ENCODE data around the gene BCL7B.
A peak's percentile ranks its signal among the peaks of the same experiment; 100 is the strongest.
"Not testable (repeated sequence)": the region's sequence is repeated elsewhere in the genome, so short reads cannot be mapped to it uniquely, and the experiment has no call there.

The BCL7B gene

GRCh38 chr7:73533742-73534141 is 23.7 kb downstream of the BCL7B start:
- no peak for DNase-seq (ENCODE audit: low read depth)

- no peak for DNase-seq (ENCODE audit: low read depth)
These were observed 25.3 kb downstream of the BCL7B start for GRCh38 chr7:73532224-73532623.

- no peak for DNase-seq (ENCODE audit: low read depth)
These were observed 26.7 kb downstream of the BCL7B start for GRCh38 chr7:73530800-73531199.

- no peak for DNase-seq (ENCODE audit: low read depth)
These were observed 30.3 kb downstream of the BCL7B start for GRCh38 chr7:73526896-73527821.

GRCh38 chr7:73526158-73526494 is 31.4 kb downstream of the BCL7B start:
- not testable (repeated sequence) for DNase-seq (ENCODE audit: low read depth)

- peak; percentile 92 for DNase-seq (ENCODE audit: low read depth)
These were observed 35.2 kb downstream of the BCL7B start, which contains the start of gene BAZ1B for GRCh38 chr7:73522105-73522872. Gene BAZ1B (minus strand): TSS chr7:73522293. CDS start chr7:73521933, 360 bp downstream.

- no peak for DNase-seq (ENCODE audit: low read depth)
These were observed 35.8 kb downstream of the BCL7B start for GRCh38 chr7:73521636-73522104.

- DNase-seq (ENCODE audit: low read depth), result no peak
These were observed 36.5 kb downstream of the BCL7B start for GRCh38 chr7:73520673-73521635.

GRCh38 chr7:73519867-73520672 is 37.4 kb downstream of the BCL7B start:
- DNase-seq (ENCODE audit: low read depth), result no peak

- no peak for DNase-seq (ENCODE audit: low read depth)
These were observed 39.0 kb downstream of the BCL7B start for GRCh38 chr7:73518470-73518869.

GRCh38 chr7:73517241-73517995 is 40.1 kb downstream of the BCL7B start:
- no peak for DNase-seq (ENCODE audit: low read depth)

- no peak for DNase-seq (ENCODE audit: low read depth)
These were observed 42.3 kb downstream of the BCL7B start for GRCh38 chr7:73515178-73515577.

GRCh38 chr7:73512018-73512780 is 45.3 kb downstream of the BCL7B start:
- DNase-seq (ENCODE audit: low read depth), result no peak

- DNase-seq (ENCODE audit: low read depth), result no peak
These were observed 48.0 kb downstream of the BCL7B start for GRCh38 chr7:73509463-73509862.

GRCh38 chr7:73507556-73507955 is 49.9 kb downstream of the BCL7B start:
- DNase-seq (ENCODE audit: low read depth), result no peak

GRCh38 chr7:73504920-73505319 is 52.6 kb downstream of the BCL7B start:
- DNase-seq (ENCODE audit: low read depth), result no peak

- no peak for DNase-seq (ENCODE audit: low read depth)
These were observed 53.5 kb downstream of the BCL7B start for GRCh38 chr7:73504017-73504416.

GRCh38 chr7:73503229-73503628 is 54.3 kb downstream of the BCL7B start:
- DNase-seq (ENCODE audit: low read depth), result no peak

GRCh38 chr7:73496626-73497025 is 60.9 kb downstream of the BCL7B start:
- no peak for DNase-seq (ENCODE audit: low read depth)
